IMR-90 (cell line): ENCODE data around the gene DAPK3.

Experiments
- CEBPB ChIP-seq: IDR thresholded peaks from 2 replicates; pipeline ENCODE4 v1.6.1; 2012; ENCODE audit warnings: low read depth, low read length, improper control_type of control experiment
- CTCF ChIP-seq: conservative IDR thresholded peaks from 2 replicates; pipeline ENCODE4 v1.5.1; 2012; ENCODE audit warnings: mild to moderate bottlenecking, low read depth, low read length, improper control_type of control experiment
- MAFK ChIP-seq: IDR thresholded peaks from 2 replicates; pipeline ENCODE4 v1.6.1; 2012; ENCODE audit warnings: low read depth, low read length, improper control_type of control experiment
- MXI1 ChIP-seq: IDR thresholded peaks from 2 replicates; pipeline ENCODE4 v1.6.1; 2012; ENCODE audit warnings: low read depth, mild to moderate bottlenecking, low read length, moderate library complexity, borderline replicate concordance
- RFX5 ChIP-seq: IDR thresholded peaks from 2 replicates; pipeline ENCODE4 v1.8.0; 2012; ENCODE audit warnings: low read depth, mild to moderate bottlenecking, low read length, moderate library complexity
- USF2 ChIP-seq: fragments of 150-350 bp; IDR thresholded peaks from 2 replicates; pipeline ENCODE4 v1.6.1; 2017; ENCODE audit warnings: mild to moderate bottlenecking, antibody characterized with exemption, low read length, low read depth

DNA sequence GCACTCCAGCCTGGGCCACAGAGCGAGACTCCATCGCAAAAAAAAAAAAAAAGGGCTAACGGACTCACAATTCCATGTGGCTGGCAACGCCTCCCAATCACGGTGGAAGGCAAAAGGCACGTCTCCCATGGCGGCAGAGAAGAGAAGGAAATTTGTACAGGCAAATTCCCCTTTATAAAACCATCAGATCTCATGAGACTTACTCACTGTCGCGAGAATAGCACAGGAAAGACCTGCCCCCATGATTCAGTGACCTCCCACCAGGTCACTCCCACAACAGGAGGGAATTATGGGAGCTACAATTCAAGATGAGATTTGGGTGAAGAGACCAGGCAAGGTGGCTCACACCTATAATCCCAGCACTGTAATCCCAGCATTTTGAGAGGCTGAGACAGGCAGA, 56.7 kb downstream of the DAPK3 start:
- TF ChIP-seq MAFK (no peak), CTCF (no peak), RFX5 (no peak), USF2 (no peak), CEBPB (no peak), MXI1 (no peak)
